ENCODE results near the gene HSDL1. TPM values are rescaled to one million over a fixed set of nuclear protein-coding genes. Genes with fewer than 3 reads are reported as not detected.

HSDL1 gene
- total RNA-seq, 1 experiment from 2014 or later = 34.2 TPM

GRCh38 chr16:84087466-84088151 lies 57.4 kb downstream of the HSDL1 start:
- no peak overlapping the region for H3K23ac ChIP-seq (ENCODE audit: insufficient read length, low read depth, low read length)
- H3K14ac ChIP-seq (ENCODE audit: insufficient read depth, low read length) = no peak overlapping the region; the same call in 1 of the 2 replicates
- no peak overlapping the region for H3T11ph ChIP-seq (ENCODE audit: low read length)
- H3K4me2 ChIP-seq (ENCODE audit: insufficient read depth, insufficient read length, low read length) = no peak overlapping the region
- no peaks in the 10 kb centered on the region for H3K4me1 ChIP-seq (ENCODE audit: insufficient read depth, low read length)
- H4K91ac ChIP-seq (ENCODE audit: insufficient read length, low read depth, low read length) = no peak overlapping the region
- Mint-ChIP-seq H3K27me3 (ENCODE audit: low read depth) (no peaks in the 10 kb centered on the region), H3K4me1 (no peaks in the 10 kb centered on the region), H3K36me3 (ENCODE audit: insufficient read depth in 1 of 3, low read depth in 3 of 3) (peaks cover 5 to 76% (median 55%) of the 10 kb centered on the region in 3 experiments; a peak in 6 of 7 replicates), H3K9me3 (no peaks in the 10 kb centered on the region), H3K4me3 (no peak overlapping the region), H3K27ac (no peak overlapping the region)
- no peak overlapping the region for H2BK12ac ChIP-seq (ENCODE audit: insufficient read length, low read depth, low read length)
- no peak overlapping the region for H3K27ac ChIP-seq (ENCODE audit: insufficient read length, low read depth, low read length)
- no peak overlapping the region for H2BK15ac ChIP-seq (ENCODE audit: low read depth, low read length)
- no peak overlapping the region for H3K4ac ChIP-seq (ENCODE audit: low read depth, low read length)
- H3K9ac ChIP-seq (ENCODE audit: extremely low read depth, insufficient read length, low read length) = no peak overlapping the region
- no peak overlapping the region for H4K5ac ChIP-seq (ENCODE audit: insufficient read length, low read depth, low read length)
- no peaks in the 10 kb centered on the region for H3K23me2 ChIP-seq (ENCODE audit: insufficient read length, low read depth, low read length, poor library complexity, severe bottlenecking)
- no peak overlapping the region for H2BK120ac ChIP-seq (ENCODE audit: low read depth, low read length, poor library complexity, severe bottlenecking)
- TF ChIP-seq CTCF (conservative IDR thresholded peaks at IDR 0.05) = no peak
- H2AFZ ChIP-seq (ENCODE audit: low read length) = no peak overlapping the region
- H3K18ac ChIP-seq (ENCODE audit: insufficient read length, low read depth, low read length) = no peak overlapping the region
- no peaks in the 10 kb centered on the region for H3K79me1 ChIP-seq (ENCODE audit: insufficient read depth, low read depth, low read length, poor library complexity, severe bottlenecking)
- no peaks in the 10 kb centered on the region for H3K27me3 ChIP-seq (ENCODE audit: insufficient read depth, low read length)
- H3K56ac ChIP-seq (ENCODE audit: insufficient read length, low read depth, low read length) = no peak overlapping the region
- H3K79me2 ChIP-seq (ENCODE audit: insufficient read depth, low read length) = no peaks in the 10 kb centered on the region
- H4K20me1 ChIP-seq (ENCODE audit: control insufficient read depth, insufficient read depth, insufficient read length) = peaks cover 2% of the 10 kb centered on the region
- no peak overlapping the region for H2BK20ac ChIP-seq (ENCODE audit: low read depth, low read length, poor library complexity, severe bottlenecking)
- no peak for DNase-seq
- H4K8ac ChIP-seq (replicated peaks; ENCODE audit: insufficient read length, low read depth, low read length) = no peak overlapping the region
- 100% methylated on average over 1 of the region's 11 CpGs for WGBS (ENCODE audit: extremely low coverage, insufficient read length, low lambda C conversion rate)
- H3K9me3 ChIP-seq (ENCODE audit: control insufficient read depth, low read depth, low read length) = no peaks in the 10 kb centered on the region
- no peak overlapping the region for H2BK5ac ChIP-seq (ENCODE audit: insufficient read length, low read length)
- H2AK5ac ChIP-seq (ENCODE audit: insufficient read length, low read length) = no peak overlapping the region

All from H9 (cell line).